ENCODE data around the gene NEGR1. TPM values are rescaled to one million over a fixed set of nuclear protein-coding genes. Genes with fewer than 3 reads are reported as not detected.

NEGR1 gene
- total and polyA plus RNA-seq, 2 donors (not counting 3 experiments of a cell fraction or from before 2014, with no cell fraction given) = 6.8 to 21.8 TPM

DNA sequence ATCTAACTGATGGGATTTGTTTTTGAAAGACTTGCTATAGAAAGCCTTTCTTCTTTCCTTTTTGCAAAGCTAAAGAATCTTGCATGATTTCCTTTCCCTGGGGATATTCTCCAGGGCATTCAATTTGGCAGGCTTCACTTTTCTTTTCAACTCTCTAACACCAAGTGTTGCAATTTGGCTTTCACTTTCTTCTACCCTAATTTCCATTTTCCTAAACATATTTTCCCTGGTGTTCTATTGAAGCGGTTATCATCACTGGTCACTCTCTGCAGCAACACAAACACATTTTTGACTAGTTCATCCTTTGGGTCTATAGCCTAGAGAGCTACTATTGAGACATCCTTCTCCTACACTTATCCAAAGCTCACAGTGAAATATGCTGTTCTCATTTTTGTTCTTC lies 424.5 kb downstream of the NEGR1 start:
- intact Hi-C loops (cut with micrococcal nuclease) (no loop called here), dilution Hi-C loops (cut with MboI; ENCODE audit: extremely low pct_ligation_motif_present, low sequenced_read_pairs) (no loop called here)
- DNase-seq (ENCODE audit: low read depth, low spot score) = no peak
- H3K27ac ChIP-seq (ENCODE audit: insufficient read depth, low read depth, low read length) = no peak overlapping the region
- BruUV-seq (replicated peaks) = no TSS peak
- no peaks in the 10 kb centered on the region for H3K36me3 ChIP-seq (ENCODE audit: control insufficient read depth in 2 of 2, extremely low read depth in 1 of 2, insufficient read depth in 2 of 2, low read length in 2 of 2)
- H3K9ac ChIP-seq (replicated peaks; ENCODE audit: extremely low read depth, insufficient read depth, low read length) = no peak overlapping the region
- FAIRE-seq = no peak
- no peaks in the 10 kb centered on the region for H3K27me3 ChIP-seq (ENCODE audit: control insufficient read depth in 2 of 2, insufficient read depth in 2 of 2, low read length in 2 of 2)
- H3K4me3 ChIP-seq (replicated peaks in 1 of 3; ENCODE audit: insufficient read depth in 1 of 3, low read depth in 1 of 3, low read length in 3 of 3) = no peak overlapping the region
- no peak for TF ChIP-seq MYC (IDR thresholded peaks at IDR 0.05; ENCODE audit: low read depth, low read length)
- no peak for TF ChIP-seq EZH2 (IDR thresholded peaks at IDR 0.05; ENCODE audit: borderline replicate concordance, low read depth, low read length, severe bottlenecking)
- TF ChIP-seq, protein P1, sequence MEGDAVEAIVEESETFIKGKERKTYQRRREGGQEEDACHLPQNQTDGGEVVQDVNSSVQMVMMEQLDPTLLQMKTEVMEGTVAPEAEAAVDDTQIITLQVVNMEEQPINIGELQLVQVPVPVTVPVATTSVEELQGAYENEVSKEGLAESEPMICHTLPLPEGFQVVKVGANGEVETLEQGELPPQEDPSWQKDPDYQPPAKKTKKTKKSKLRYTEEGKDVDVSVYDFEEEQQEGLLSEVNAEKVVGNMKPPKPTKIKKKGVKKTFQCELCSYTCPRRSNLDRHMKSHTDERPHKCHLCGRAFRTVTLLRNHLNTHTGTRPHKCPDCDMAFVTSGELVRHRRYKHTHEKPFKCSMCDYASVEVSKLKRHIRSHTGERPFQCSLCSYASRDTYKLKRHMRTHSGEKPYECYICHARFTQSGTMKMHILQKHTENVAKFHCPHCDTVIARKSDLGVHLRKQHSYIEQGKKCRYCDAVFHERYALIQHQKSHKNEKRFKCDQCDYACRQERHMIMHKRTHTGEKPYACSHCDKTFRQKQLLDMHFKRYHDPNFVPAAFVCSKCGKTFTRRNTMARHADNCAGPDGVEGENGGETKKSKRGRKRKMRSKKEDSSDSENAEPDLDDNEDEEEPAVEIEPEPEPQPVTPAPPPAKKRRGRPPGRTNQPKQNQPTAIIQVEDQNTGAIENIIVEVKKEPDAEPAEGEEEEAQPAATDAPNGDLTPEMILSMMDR (IDR thresholded peaks at IDR 0.05; ENCODE audit: extremely low read depth in 1 of 2, insufficient read depth in 1 of 2, low read depth in 1 of 2, low read length in 2 of 2) = no peak
- TF ChIP-seq POLR2AphosphoS5 (IDR thresholded peaks at IDR 0.05; ENCODE audit: insufficient read depth, low read depth, low read length) = no peak
- no peak for TF ChIP-seq POLR2A (IDR thresholded peaks at IDR 0.05; ENCODE audit: low read depth, low read length)
- no peak for TF ChIP-seq GATA2 (IDR thresholded peaks at IDR 0.05; ENCODE audit: insufficient read depth, insufficient read length, low read depth, low read length)
- TF ChIP-seq, protein P2, sequence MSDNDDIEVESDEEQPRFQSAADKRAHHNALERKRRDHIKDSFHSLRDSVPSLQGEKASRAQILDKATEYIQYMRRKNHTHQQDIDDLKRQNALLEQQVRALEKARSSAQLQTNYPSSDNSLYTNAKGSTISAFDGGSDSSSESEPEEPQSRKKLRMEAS (IDR thresholded peaks at IDR 0.05; ENCODE audit: insufficient read depth, insufficient read length) = no peak
- no peak for TF ChIP-seq JUN (IDR thresholded peaks at IDR 0.05; ENCODE audit: borderline replicate concordance, insufficient read depth, insufficient read length, low read depth)
- TF ChIP-seq FOS (IDR thresholded peaks at IDR 0.05; ENCODE audit: borderline replicate concordance, insufficient read depth, low read length) = no peak
- H3K4me2 ChIP-seq (ENCODE audit: insufficient read depth, low read length) = no peak overlapping the region
- ChIA-PET CTCF (interaction anchor here (0.6 to 0.9 kb wide), 5 partner anchors 10 to 1191 kb away, joined by 3 read pairs; no protein-coding TSS in a partner anchor), POLR2A (no interaction called here)
- H3K9me1 ChIP-seq (replicated peaks; ENCODE audit: control insufficient read depth, extremely low read depth, insufficient read depth, low read length) = no peaks in the 10 kb centered on the region
- no peak overlapping the region for H2AFZ ChIP-seq (ENCODE audit: low read depth, low read length)
- no peaks in the 10 kb centered on the region for H3K9me3 ChIP-seq (replicated peaks; ENCODE audit: control insufficient read depth, insufficient read depth, low read length)
- no peaks in the 10 kb centered on the region for H4K20me1 ChIP-seq (replicated peaks; ENCODE audit: control insufficient read depth, extremely low read depth, insufficient read depth, low read length)
- H3K79me2 ChIP-seq (ENCODE audit: control insufficient read depth, insufficient read depth, low read length) = no peaks in the 10 kb centered on the region
- no peaks in the 10 kb centered on the region for H3K4me1 ChIP-seq (ENCODE audit: control insufficient read depth, extremely low read depth, insufficient read depth, low read length)
